Gastrocnemius medialis (tissue), 4 donors: ENCODE data around the gene ASB1. TPM values are rescaled to one million over a fixed set of nuclear protein-coding genes. Genes with fewer than 3 reads are reported as not detected.

Experiments
- ATAC-seq, 2 donors: fragments of 150-250 bp; one replicate each; pipeline ENCODE4 v1.9.1; 2016
- DNase-seq, 2 donors: peaks; one replicate each; pipeline ENCODE4 v3.0.0-alpha.2; 2019
- H3K27ac ChIP-seq, 4 donors: fragments of 200-600 bp; sonication (generic); 1 replicate in 1 of 4; 2 replicates in 3 of 4; pipeline ENCODE4 v1.5.1; 2016 to 2018; ENCODE audit warnings: mild to moderate bottlenecking in 2 of 4, moderate library complexity in 1 of 4
- H3K27me3 ChIP-seq, 3 donors: fragments of 200-600 bp; sonication (generic) in 2 of 3; 1 replicate in 1 of 3; 2 replicates in 2 of 3; pipeline versions ENCODE4 v1.5.1 to v1.6.0; 2016 to 2019; ENCODE audit warnings: mild to moderate bottlenecking in 1 of 3, moderate library complexity in 1 of 3
- H3K36me3 ChIP-seq, 2 donors: fragments of 200-600 bp; sonication (generic) in 1 of 2; one replicate each; pipeline ENCODE4 v1.5.1; 2017 to 2018
- H3K4me1 ChIP-seq, 2 donors: fragments of 200-600 bp; sonication (generic) in 1 of 2; one replicate each; pipeline ENCODE4 v1.5.1; 2016 to 2017; ENCODE audit warnings: mild to moderate bottlenecking in 2 of 2
- H3K4me3 ChIP-seq, 4 donors: fragments of 200-600 bp; sonication (generic) in 3 of 4; 1 replicate in 1 of 4; 2 replicates in 3 of 4; pipeline ENCODE4 v1.5.1; 2016 to 2019; ENCODE audit warnings: mild to moderate bottlenecking in 2 of 4
- H3K9me3 ChIP-seq, 3 donors: fragments of 200-600 bp; sonication (generic) in 2 of 3; 1 replicate in 1 of 3; 2 replicates in 2 of 3; pipeline ENCODE4 v1.5.1; 2016 to 2019
- POLR2A ChIP-seq, 2 donors: fragments of 450-650 bp; IDR thresholded peaks; one replicate each; pipeline ENCODE4 v1.6.1; 2017; ENCODE audit warnings: antibody characterized with exemption in 2 of 2, mild to moderate bottlenecking in 2 of 2, moderate library complexity in 2 of 2
- in situ Hi-C, 4 donors: fragments of 200-750 bp; cut with MboI; loops; one replicate each; pipeline versions ENCODE4 v1.15.0 to v1.8.0; 2017; ENCODE audit warnings: low sequenced_read_pairs in 4 of 4
- intact Hi-C: fragments of 100-400 bp; cut with DNase I; formaldehyde crosslinking; loops from one replicate; pipeline ENCODE4 v1.15.1; 2023; ENCODE audit warnings: low total_unique reads
- total RNA-seq, 4 donors: library from RNA; depleted of rRNA; stranded (reverse); fragments of >200 nt; gene quantifications; one replicate each; pipeline versions ENCODE4 v1.1.0 to v1.2.3, GENCODE V29; 2016
- TF ChIP-seq, protein P1 (sequence below), 5 experiments: fragments of 450-650 bp in 3 of 5; fragments of 200-600 bp in 2 of 5; sonication (generic) in 2 of 5; IDR thresholded peaks in 4 of 5; conservative IDR thresholded peaks in 1 of 5; 1 replicate in 4 of 5; 2 replicates in 1 of 5; pipeline ENCODE4 v1.5.1; 2016 to 2019; ENCODE audit warnings: antibody characterized with exemption in 5 of 5, mild to moderate bottlenecking in 3 of 5, moderate library complexity in 3 of 5

ASB1 gene
- total RNA-seq, 4 donors from 2014 or later: 17.1 to 33.6 (median 26.3) TPM

DNA sequence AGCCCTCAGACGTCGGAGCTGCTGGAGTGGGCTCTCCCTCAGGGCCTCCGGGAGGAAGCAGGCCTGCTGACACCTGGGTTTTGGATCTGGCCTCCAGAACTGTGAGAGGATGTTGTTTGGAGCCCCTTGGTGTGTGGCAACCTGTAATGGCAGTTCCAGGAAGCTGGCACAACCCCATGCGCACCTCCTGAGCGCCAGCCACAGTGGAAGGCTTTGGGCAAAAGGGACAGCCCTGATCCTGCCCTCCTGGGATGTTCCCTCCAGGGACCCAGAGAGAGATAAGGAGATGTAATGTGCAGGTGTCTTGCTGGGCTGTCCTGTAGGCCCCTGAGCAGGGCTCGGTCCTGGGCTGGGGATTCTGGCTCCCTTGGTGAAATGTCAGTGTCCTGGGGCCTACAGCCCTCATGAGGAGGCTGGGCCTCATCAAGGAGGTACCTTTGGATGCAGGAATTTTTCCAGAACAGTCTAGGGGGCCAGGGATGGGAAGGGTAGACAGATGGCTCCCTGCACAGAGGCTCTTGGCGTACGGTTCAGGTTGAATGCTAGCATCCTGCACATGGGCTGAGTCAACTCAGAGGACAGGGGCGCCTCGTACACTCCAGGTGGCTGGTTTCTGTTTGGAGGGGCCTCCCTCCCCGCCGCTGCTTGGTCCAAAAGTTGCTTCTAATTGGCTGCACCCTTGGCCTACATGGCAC is 61.1 kb downstream of the ASB1 start:
- intact Hi-C loops: no loop called here
- H3K36me3 ChIP-seq: no peaks in the 10 kb centered on the region
- no peak for ATAC-seq
- in situ Hi-C loops: no loop called here
- H3K4me3 ChIP-seq: no peak overlapping the region
- H3K27me3 ChIP-seq: no peaks in the 10 kb centered on the region
- no peak for DNase-seq
- no peaks in the 10 kb centered on the region for H3K9me3 ChIP-seq
- no peaks in the 10 kb centered on the region for H3K4me1 ChIP-seq
- TF ChIP-seq, protein P1, sequence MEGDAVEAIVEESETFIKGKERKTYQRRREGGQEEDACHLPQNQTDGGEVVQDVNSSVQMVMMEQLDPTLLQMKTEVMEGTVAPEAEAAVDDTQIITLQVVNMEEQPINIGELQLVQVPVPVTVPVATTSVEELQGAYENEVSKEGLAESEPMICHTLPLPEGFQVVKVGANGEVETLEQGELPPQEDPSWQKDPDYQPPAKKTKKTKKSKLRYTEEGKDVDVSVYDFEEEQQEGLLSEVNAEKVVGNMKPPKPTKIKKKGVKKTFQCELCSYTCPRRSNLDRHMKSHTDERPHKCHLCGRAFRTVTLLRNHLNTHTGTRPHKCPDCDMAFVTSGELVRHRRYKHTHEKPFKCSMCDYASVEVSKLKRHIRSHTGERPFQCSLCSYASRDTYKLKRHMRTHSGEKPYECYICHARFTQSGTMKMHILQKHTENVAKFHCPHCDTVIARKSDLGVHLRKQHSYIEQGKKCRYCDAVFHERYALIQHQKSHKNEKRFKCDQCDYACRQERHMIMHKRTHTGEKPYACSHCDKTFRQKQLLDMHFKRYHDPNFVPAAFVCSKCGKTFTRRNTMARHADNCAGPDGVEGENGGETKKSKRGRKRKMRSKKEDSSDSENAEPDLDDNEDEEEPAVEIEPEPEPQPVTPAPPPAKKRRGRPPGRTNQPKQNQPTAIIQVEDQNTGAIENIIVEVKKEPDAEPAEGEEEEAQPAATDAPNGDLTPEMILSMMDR (IDR thresholded peaks at IDR 0.05 in 4 of 5, conservative IDR thresholded peaks at IDR 0.05 in 1 of 5): no peak
- no peak for TF ChIP-seq POLR2A (IDR thresholded peaks at IDR 0.05)
- H3K27ac ChIP-seq: no peak overlapping the region

DNA sequence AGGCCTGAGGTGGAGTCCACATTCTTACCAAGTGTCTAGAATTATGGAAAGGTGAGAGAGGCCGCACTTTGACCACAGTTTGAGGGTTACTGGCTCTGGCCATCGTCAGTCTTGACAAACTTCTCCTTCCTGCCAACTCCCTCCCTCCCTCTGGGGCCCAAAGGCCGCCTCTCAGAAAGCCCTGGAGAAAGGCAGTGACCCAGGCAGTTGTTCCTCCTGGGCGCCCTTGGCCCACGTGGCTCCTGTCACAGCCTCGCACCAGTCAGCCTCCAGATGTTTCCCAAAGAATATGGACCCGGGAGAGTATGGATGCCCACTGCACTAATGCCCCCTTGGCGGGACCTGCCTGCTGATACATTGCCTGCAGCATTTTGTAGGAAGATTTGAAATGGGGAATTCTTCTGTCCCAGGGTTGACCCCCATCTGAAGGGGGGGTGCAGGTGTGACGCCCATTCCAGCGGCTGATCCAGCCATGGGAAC is 61.7 kb downstream of the ASB1 start:
- no peak overlapping the region for H3K4me3 ChIP-seq
- ATAC-seq (no peak), DNase-seq (no peak)
- H3K27me3 ChIP-seq: no peaks in the 10 kb centered on the region
- in situ Hi-C loops (no loop called here), intact Hi-C loops (no loop called here)
- H3K4me1 ChIP-seq: no peaks in the 10 kb centered on the region
- H3K36me3 ChIP-seq: no peaks in the 10 kb centered on the region
- no peak for TF ChIP-seq POLR2A (IDR thresholded peaks at IDR 0.05)
- TF ChIP-seq, protein P1 (IDR thresholded peaks at IDR 0.05 in 4 of 5, conservative IDR thresholded peaks at IDR 0.05 in 1 of 5): no peak
- no peaks in the 10 kb centered on the region for H3K9me3 ChIP-seq
- no peak overlapping the region for H3K27ac ChIP-seq

DNA sequence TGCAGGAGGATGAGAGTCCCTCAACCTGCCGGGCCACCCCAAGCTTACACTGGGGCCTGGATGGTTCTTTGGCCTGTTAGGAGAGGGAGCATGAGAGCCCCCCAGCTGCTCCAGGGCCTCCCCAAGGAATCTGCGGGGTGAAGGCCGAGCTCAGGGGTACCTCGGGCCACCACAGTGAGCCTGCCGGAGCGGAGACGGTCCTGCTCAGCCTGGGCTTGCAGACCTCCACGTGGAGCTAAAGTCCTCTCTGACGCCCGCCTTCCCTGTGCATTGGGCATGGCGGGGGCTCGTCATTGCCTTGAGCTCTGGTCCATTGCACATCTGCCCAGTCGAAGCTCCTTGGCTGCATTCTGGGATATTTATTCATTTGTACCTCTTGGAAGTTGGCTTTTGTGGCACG is 62.7 kb downstream of the ASB1 start:
- intact Hi-C loops (no loop called here), in situ Hi-C loops (no loop called here)
- no peak for DNase-seq
- no peaks in the 10 kb centered on the region for H3K9me3 ChIP-seq
- no peaks in the 10 kb centered on the region for H3K4me1 ChIP-seq
- no peak overlapping the region for H3K27ac ChIP-seq
- TF ChIP-seq, protein P1 (IDR thresholded peaks at IDR 0.05 in 4 of 5, conservative IDR thresholded peaks at IDR 0.05 in 1 of 5): no peak
- TF ChIP-seq POLR2A (IDR thresholded peaks at IDR 0.05): no peak
- no peak for ATAC-seq
- H3K36me3 ChIP-seq: no peaks in the 10 kb centered on the region
- no peak overlapping the region for H3K4me3 ChIP-seq
- no peaks in the 10 kb centered on the region for H3K27me3 ChIP-seq

DNA sequence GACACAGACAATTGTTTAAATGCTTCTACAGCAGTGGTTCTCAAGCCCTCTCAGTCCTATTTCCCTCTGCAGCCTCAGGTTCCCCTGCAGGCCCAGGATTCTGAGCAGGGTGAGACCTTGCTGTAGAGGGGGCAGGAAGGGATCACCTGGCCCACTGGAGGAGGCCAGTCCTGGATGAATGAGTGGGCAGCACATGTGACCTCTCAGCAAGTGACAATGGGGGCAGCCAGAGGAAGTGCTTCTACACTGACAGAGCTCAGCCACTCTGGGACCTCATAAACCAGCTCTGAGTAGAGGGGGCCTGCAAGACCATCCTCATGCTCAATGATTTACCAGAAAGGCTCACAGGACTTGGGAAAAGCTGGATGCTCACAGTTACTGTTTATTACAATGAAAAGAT is 63.2 kb downstream of the ASB1 start:
- no peak overlapping the region for H3K27ac ChIP-seq
- intact Hi-C loops: no loop called here
- no peak for DNase-seq
- TF ChIP-seq POLR2A (IDR thresholded peaks at IDR 0.05): no peak
- TF ChIP-seq, protein P1 (IDR thresholded peaks at IDR 0.05 in 4 of 5, conservative IDR thresholded peaks at IDR 0.05 in 1 of 5): no peak
- no peaks in the 10 kb centered on the region for H3K27me3 ChIP-seq
- no peaks in the 10 kb centered on the region for H3K9me3 ChIP-seq
- H3K4me1 ChIP-seq: no peaks in the 10 kb centered on the region
- no peak for ATAC-seq
- H3K36me3 ChIP-seq: no peaks in the 10 kb centered on the region
- in situ Hi-C loops: no loop called here
- H3K4me3 ChIP-seq: no peak overlapping the region

DNA sequence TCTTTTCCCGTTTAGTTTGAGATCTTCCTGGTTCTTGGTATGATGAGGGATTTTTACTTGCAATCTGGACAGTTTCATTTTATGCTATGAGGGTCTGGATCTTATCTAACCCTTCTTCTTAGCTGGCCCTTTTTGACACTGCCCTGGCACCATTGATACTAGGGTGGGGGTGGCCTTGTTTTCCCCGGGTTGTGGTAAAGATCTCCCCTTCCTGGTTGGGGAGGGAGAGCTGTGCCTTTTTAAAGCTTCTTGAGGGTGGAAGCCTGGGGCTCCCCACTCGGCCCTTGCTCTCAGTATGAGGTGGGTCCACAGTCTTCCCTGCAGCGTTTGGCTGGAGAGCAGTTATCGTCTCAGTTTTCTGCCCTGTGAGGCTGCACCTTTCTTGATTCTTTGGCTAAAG is 66.1 kb downstream of the ASB1 start:
- H3K27me3 ChIP-seq: peaks cover 0 to 3% (median 0%) of the 10 kb centered on the region in 3 donors
- no peak for DNase-seq
- intact Hi-C loops: no loop called here

More for the DNA sequence above, 66.1 kb downstream of the ASB1 start:
- H3K36me3 ChIP-seq: no peaks in the 10 kb centered on the region
- TF ChIP-seq, protein P1 (IDR thresholded peaks at IDR 0.05 in 4 of 5, conservative IDR thresholded peaks at IDR 0.05 in 1 of 5): no peak
- TF ChIP-seq POLR2A (IDR thresholded peaks at IDR 0.05): no peak
- H3K4me3 ChIP-seq: no peak overlapping the region
- H3K4me1 ChIP-seq: no peaks in the 10 kb centered on the region
- in situ Hi-C loops: no loop called here
- no peaks in the 10 kb centered on the region for H3K9me3 ChIP-seq
- no peak overlapping the region for H3K27ac ChIP-seq
- no peak for ATAC-seq
